Stimulated activated naive CD8-positive, alpha-beta T cell treated with anti-CD3 and anti-CD28 coated beads, Interleukin-15, Interleukin-2, amounts not matched to agents 100 ng/mL and 50 ng/mL, for 24 hours (primary cell): ENCODE measurements around the gene PPP5C.
A peak's percentile ranks its signal among the peaks of the same experiment; 100 is the strongest.
"Not testable (repeated sequence)": the region's sequence is repeated elsewhere in the genome, so short reads cannot be mapped to it uniquely, and the experiment has no call there.

Experiments
- H3K27ac Mint-ChIP-seq: one replicate; pipeline ENCODE4 v1.8.0; 2021; ENCODE audit warnings: mild to moderate bottlenecking, mixed read lengths
- H3K27me3 Mint-ChIP-seq: one replicate; pipeline ENCODE4 v1.8.0; 2021; ENCODE audit warnings: mixed read lengths
- H3K36me3 Mint-ChIP-seq: one replicate; pipeline ENCODE4 v1.8.0; 2021; ENCODE audit warnings: low read depth, mixed read lengths
- H3K4me1 Mint-ChIP-seq: one replicate; pipeline ENCODE4 v1.8.0; 2021; ENCODE audit warnings: low read depth, mixed read lengths
- H3K4me3 Mint-ChIP-seq: one replicate; pipeline ENCODE4 v1.8.0; 2021; ENCODE audit warnings: mild to moderate bottlenecking, mixed read lengths
- H3K9me3 Mint-ChIP-seq: one replicate; pipeline ENCODE4 v1.8.0; 2021; ENCODE audit warnings: mixed read lengths

The PPP5C gene

DNA sequence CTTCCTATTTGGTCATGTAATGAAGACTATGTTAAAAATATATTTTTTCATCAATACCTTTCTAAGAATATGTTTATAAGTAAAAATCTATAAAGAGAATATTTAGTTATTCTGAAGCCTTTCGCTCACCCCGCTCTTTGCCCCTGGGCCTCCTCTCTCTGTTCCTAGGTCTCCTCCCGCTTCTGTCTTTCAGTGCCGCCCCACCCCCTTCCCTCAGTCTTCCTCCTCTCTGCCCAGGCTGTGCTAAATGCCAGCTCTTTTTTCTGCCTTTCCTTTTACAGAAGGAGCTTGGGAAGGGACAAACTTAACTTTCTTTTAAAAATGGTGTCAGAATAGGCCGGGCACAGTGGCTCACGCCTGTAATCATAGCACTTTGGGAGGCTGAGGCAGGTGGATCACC lies 27.3 kb upstream of the PPP5C start:
- Mint-ChIP-seq H3K27me3 (no peaks in the 10 kb centered on the region), H3K4me1 (no peaks in the 10 kb centered on the region), H3K27ac (no peak overlapping the region), H3K4me3 (no peak overlapping the region), H3K9me3 (no peaks in the 10 kb centered on the region), H3K36me3 (no peaks in the 10 kb centered on the region)

DNA sequence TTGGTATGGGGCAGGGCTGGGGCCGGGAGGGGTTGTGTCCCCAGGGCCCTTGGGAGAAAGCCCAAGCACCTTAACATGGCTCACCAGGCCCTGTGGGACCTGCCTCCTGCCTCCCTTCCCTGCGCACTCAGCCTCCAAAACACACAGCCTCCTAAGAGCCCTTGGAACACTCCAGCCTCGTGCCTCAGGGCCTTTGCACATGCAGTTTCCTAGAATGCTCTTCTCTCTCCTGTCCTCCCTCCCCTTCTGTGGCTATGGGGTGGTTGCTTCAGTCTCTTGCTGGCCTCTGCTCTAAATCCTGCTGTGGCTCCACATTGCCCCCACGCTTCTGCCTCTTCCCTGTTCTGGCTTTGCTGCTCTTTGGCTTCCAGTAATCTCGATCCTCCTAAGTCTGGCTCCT lies 26.3 kb upstream of the PPP5C start:
- H3K36me3 Mint-ChIP-seq: no peaks in the 10 kb centered on the region
- H3K27ac Mint-ChIP-seq: no peak overlapping the region
- no peaks in the 10 kb centered on the region for H3K4me1 Mint-ChIP-seq
- H3K4me3 Mint-ChIP-seq: no peak overlapping the region
- H3K9me3 Mint-ChIP-seq: no peaks in the 10 kb centered on the region
- H3K27me3 Mint-ChIP-seq: no peaks in the 10 kb centered on the region

DNA sequence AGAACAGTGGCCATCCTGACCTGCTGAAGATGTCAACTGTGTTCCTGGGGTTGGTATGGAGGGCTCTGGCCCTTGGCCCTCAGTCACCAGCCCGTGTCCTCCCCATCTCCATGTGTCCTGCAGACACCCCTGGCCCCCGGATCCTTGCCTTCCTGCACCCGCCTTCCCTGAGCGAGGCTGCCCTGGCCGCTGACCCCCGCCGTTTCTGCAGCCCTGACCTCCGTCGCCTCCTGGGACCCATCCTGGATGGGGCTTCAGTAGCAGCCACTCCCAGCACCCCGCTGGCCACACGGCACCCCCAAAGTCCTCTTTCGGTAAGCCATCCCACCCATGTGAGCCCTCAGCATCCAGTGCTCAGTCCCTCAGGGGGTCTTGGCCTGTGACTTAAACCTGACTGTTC lies 25.2 kb upstream of the PPP5C start:
- H3K9me3 Mint-ChIP-seq: no peaks in the 10 kb centered on the region
- H3K4me1 Mint-ChIP-seq: no peaks in the 10 kb centered on the region
- H3K27ac Mint-ChIP-seq: no peak overlapping the region
- H3K4me3 Mint-ChIP-seq: no peak overlapping the region
- H3K27me3 Mint-ChIP-seq: no peaks in the 10 kb centered on the region
- no peaks in the 10 kb centered on the region for H3K36me3 Mint-ChIP-seq

DNA sequence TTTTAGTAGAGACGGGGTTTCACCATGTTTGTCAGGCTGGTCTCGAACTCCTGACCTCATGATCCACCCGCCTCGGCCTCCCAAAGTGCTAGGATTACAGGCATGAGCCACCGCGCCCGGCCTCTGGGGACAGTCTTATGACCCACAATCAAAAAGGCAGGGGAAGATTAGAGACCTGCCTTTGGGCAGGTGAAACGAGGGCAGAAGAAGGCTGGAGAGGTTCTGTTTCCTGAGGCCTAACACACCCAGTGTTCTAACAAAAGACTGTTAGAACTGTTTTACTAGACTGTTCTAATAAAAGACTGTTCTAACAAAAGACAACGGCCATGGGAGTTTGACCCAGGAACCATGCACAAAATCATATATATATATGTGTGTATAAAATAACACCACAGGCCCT lies 23.7 kb upstream of the PPP5C start:
- H3K4me3 Mint-ChIP-seq, H3K36me3 Mint-ChIP-seq, H3K27ac Mint-ChIP-seq, H3K4me1 Mint-ChIP-seq, H3K27me3 Mint-ChIP-seq, H3K9me3 Mint-ChIP-seq: not testable (repeated sequence)

DNA sequence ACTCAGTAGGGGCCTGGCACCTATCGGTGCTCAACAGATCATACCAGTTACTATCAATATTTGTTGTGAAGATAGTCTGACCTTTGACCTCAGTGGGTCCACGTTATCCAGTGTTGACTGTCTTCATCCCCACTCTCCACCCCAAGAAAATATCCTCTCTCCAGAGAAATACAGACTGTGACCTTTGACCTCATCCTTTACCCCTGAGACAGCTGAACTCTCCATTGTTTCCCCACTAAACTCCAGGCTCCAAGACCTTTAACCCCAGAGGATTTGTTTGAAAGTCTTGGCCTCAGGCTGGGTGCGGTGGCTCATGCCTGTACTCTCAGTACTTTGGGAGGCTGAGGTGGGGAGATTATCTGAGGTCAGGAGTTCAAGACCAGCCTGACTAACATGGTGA lies 22.6 kb upstream of the PPP5C start:
- Mint-ChIP-seq H3K4me3 (no peak overlapping the region), H3K4me1 (no peaks in the 10 kb centered on the region), H3K27me3 (no peaks in the 10 kb centered on the region), H3K9me3 (peaks cover 11% of the 10 kb centered on the region), H3K27ac (no peak overlapping the region), H3K36me3 (no peaks in the 10 kb centered on the region)

DNA sequence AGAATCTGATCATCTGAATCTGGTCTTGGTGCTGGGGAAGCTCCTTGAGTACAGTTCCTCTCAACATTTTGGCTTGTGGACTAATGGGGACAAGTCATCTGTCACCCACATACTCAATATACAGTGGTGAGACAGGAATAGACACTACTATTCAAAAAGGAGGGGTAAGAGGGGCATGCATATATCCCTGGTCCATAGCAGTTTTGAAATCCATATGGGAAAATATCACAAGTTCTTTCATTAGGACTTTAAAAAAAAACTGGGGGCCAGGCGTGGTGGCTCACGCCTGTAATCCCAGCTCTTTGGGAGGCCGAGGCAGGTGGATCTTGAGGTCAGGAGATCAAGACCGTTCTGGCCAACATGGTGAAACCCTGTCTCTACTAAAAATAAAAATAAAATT lies 20.3 kb upstream of the PPP5C start:
- H3K4me3 Mint-ChIP-seq: no peak overlapping the region
- peaks cover 4% of the 10 kb centered on the region for H3K27me3 Mint-ChIP-seq
- H3K4me1 Mint-ChIP-seq: no peaks in the 10 kb centered on the region
- H3K36me3 Mint-ChIP-seq: no peaks in the 10 kb centered on the region
- H3K9me3 Mint-ChIP-seq: peaks cover 21% of the 10 kb centered on the region
- no peak overlapping the region for H3K27ac Mint-ChIP-seq

DNA sequence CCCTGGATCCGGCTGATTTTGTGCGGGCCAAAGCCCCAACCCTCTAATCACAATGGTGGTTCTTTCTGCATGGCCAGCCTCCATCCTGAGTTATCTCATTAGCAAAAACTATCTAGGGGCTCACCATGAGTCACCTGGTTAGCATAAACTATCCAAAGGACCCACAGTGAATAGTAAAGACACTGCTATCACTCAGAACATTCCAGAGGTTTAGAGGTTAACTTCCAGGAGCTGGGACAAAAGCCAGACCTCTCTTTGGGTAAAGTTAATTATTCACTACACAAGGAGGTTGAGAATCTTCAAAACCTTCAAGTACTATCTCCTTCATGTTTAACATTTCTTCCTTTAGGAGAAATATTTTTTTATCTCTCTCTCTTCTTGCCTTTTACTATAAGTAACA lies 18.8 kb upstream of the PPP5C start:
- Mint-ChIP-seq H3K36me3 (no peaks in the 10 kb centered on the region), H3K9me3 (peaks cover 21% of the 10 kb centered on the region), H3K27me3 (peaks cover 4% of the 10 kb centered on the region), H3K27ac (no peak overlapping the region), H3K4me1 (no peaks in the 10 kb centered on the region), H3K4me3 (no peak overlapping the region)

DNA sequence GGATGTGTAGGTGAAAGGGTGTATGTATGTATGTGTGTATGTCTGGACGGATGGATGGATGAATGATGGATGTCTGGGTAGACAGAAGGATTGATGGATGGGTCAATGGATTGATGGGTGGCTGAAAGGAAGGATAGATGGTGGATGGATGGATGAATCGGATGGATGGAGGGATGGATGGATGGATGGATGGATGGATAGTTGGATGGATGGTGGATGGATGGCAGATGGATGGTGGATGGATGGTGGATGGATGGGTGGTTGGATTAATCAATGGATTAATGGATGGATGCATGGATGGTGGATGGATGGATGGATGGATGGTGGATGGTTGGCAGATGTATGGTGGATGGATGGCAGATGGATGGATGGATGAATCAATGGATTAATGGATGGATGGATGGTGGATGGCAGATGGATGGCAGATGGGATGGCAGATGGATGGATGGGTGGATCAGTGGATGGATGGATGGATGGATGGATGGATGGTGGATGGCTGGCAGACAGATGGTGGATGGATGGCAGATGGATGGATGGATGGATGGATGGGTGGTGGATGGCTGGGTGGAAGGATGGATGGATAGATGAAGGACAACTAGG lies 16.5 kb upstream of the PPP5C start:
- H3K9me3 Mint-ChIP-seq: peaks cover 21% of the 10 kb centered on the region
- no peaks in the 10 kb centered on the region for H3K4me1 Mint-ChIP-seq
- H3K27me3 Mint-ChIP-seq: peaks cover 4% of the 10 kb centered on the region
- H3K36me3 Mint-ChIP-seq: no peaks in the 10 kb centered on the region
- H3K27ac Mint-ChIP-seq: peak overlapping the region; percentile 3
- H3K4me3 Mint-ChIP-seq: no peak overlapping the region

DNA sequence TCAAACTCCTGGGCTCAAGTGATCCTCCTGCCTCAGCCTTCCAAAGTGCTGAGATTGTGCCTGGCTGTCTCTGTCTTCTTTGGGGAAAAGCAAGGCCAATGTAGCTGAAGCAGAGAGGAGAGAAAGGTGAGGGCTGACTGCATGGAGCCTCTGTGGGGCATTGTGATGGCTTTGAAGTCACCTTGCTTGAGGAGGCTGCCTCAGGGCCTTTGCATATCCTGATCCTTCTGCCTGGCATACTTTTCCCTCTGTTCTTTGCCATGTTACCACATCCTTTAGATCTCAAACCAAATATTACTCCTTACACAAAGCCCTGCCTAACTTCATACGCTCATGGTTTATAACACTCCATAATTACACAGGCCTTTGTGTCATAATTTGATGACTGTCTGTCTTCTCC lies 9.4 kb upstream of the PPP5C start:
- H3K27me3 Mint-ChIP-seq: no peaks in the 10 kb centered on the region
- H3K4me1 Mint-ChIP-seq: no peaks in the 10 kb centered on the region
- no peaks in the 10 kb centered on the region for H3K9me3 Mint-ChIP-seq
- H3K27ac Mint-ChIP-seq: no peak overlapping the region
- no peak overlapping the region for H3K4me3 Mint-ChIP-seq
- H3K36me3 Mint-ChIP-seq: no peaks in the 10 kb centered on the region

DNA sequence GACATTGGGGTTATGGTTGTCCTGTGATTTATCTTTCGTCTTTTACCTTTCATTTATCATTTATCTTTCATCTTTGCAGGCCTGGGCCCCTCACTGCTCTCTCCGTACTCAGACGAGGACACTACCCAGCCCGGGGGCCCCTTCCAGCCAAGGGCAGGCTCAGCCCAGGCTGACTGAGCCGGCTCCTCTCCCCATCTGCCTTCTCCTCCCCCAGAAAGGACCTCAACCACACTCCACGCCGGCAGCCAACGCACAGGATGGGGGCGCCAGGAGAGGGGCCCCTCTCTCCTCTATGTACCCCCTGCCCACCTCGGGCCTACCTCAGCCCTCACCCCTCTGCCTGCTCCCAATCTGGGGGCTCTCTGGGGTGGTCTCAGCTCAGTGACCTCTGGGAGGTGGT lies 7.4 kb upstream of the PPP5C start:
- Mint-ChIP-seq H3K4me1 (no peaks in the 10 kb centered on the region), H3K27ac (no peak overlapping the region), H3K36me3 (no peaks in the 10 kb centered on the region), H3K27me3 (no peaks in the 10 kb centered on the region), H3K4me3 (no peak overlapping the region), H3K9me3 (no peaks in the 10 kb centered on the region)

DNA sequence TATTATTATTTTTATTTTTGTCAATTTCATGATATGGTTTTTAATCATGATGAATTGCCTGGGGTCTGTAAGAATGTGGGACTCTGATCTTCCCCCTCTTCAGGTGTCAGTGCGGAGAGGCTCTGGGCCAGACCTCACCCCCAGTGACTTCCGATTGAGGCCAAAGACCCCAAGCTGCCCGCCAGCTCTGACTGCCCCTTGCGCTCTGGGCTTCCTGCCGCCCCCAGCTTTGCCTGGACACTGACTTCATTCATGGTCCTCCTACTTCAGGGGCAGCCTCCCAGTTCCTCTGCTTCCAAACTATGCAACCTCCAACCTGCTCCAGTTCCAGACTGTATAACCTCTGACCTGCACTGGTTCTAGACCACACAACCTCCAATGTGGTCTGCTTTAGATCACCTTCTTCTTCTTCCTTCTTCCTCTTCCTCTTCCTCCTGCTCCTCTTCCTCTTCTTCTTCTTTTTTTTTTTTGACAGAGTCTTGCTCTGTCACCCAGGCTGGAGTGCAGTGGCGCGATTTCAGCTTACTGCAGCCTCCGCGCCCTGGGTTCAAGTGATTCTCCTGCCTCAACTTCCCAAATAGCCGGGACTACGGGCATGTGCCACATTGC lies 6.7 kb upstream of the PPP5C start:
- Mint-ChIP-seq H3K4me3 (no peak overlapping the region), H3K27ac (no peak overlapping the region), H3K36me3 (no peaks in the 10 kb centered on the region), H3K4me1 (no peaks in the 10 kb centered on the region), H3K27me3 (no peaks in the 10 kb centered on the region), H3K9me3 (no peaks in the 10 kb centered on the region)

DNA sequence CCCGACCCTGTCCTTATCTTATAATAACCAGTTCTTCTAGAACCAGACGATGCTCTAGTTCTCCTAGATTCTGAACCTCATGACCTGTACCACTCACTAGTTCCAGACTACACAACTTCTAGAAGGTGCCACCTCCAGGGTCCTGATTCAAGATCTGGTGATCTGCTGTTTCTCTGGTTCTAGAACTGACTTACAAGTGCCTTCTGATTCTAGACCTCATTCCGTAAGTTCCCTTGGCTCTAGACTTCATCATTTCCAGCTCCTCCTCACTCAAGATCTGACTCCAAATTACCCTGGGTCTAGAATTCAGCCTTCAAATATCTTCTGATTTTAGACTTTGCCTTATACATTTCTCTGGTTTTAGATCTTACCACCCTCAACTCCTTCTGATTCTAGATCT lies 5.0 kb upstream of the PPP5C start:
- Mint-ChIP-seq H3K9me3 (no peaks in the 10 kb centered on the region), H3K4me3 (no peak overlapping the region), H3K36me3 (no peaks in the 10 kb centered on the region), H3K27ac (no peak overlapping the region), H3K4me1 (peaks cover 10% of the 10 kb centered on the region), H3K27me3 (no peaks in the 10 kb centered on the region)

DNA sequence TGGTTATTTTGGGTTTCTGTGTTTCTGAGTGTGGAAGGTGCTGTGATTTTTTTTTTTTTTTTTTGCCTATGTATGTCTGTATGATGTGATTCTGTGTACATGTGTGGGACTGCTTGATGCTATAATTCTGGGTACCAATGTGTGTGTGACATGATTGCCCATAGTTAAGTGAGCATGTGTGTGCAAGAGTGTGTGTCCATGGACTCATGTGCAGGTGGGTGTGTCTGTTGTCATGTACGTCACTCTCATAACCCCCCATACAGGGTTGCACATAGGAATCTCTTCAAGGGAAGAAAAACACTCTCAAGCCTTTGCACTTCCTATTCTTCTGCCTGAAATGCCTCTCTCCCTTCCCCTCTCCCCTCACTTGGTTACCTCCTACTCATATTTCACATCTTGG lies 2.5 kb upstream of the PPP5C start:
- Mint-ChIP-seq H3K9me3 (no peaks in the 10 kb centered on the region), H3K4me1 (peaks cover 31% of the 10 kb centered on the region), H3K36me3 (peaks cover 17% of the 10 kb centered on the region), H3K27ac (no peak overlapping the region), H3K27me3 (no peaks in the 10 kb centered on the region), H3K4me3 (no peak overlapping the region)

DNA sequence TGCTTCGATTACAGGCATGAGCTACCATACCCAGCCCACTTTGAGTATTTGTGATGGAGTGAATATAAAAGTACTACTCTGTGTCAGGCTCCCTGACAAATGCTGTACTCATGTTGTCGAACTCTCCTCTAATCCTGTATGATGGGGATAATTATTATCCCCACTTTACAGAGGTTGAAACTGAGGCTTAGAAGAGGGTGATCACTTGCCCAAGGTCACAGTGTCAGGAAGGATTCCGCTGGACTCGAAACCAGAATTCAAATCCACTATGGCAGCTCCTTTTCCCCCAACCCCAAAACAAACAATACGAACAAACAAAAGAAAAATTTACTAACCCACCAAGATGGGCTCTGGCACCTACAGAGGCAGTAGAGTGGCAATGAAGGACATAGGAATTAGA lies 1.7 kb upstream of the PPP5C start:
- no peak overlapping the region for H3K27ac Mint-ChIP-seq
- peaks cover 24% of the 10 kb centered on the region for H3K36me3 Mint-ChIP-seq
- no peaks in the 10 kb centered on the region for H3K9me3 Mint-ChIP-seq
- H3K4me1 Mint-ChIP-seq: peaks cover 39% of the 10 kb centered on the region
- H3K4me3 Mint-ChIP-seq: no peak overlapping the region
- H3K27me3 Mint-ChIP-seq: no peaks in the 10 kb centered on the region

DNA sequence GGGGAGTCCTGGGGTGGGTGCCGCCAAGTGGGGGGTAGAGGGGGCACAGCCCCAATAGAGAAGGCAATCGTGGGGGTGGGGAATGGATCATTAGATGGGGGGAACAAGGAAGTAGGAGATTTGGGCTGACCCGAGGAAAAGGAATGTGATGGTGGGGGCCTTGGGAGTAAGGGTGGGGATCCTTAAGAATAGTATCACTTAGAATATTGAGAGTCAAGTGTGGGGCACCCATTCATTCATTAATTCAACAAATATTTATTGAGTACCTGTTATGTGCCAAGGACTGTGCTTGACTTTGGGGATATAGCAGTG lies 641 bp downstream of the PPP5C start:
- Mint-ChIP-seq H3K4me3 (peak overlapping the region; percentile 94), H3K36me3 (peaks cover 30% of the 10 kb centered on the region), H3K4me1 (peaks cover 60% of the 10 kb centered on the region), H3K9me3 (no peaks in the 10 kb centered on the region), H3K27me3 (no peaks in the 10 kb centered on the region), H3K27ac (peak overlapping the region; percentile 93)

DNA sequence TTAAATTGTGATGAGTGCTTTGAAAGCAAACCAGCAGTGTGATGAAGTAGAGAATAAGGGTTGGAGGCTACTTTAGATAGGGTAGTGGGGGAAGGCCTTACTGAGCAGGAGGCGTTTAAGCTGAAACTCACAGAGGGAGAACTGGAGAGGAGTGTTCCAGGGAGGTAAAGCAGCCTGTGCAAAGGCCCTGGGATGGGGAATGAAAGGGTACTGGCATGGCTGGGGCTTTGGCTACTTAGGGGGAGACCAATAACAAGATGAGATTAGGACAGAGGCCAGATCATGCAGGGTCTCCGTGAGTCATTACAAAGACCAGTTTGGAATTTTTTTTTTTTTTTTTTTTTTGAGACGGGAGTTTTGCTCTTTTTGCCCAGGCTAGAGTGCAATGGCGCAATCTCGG lies 1.1 kb downstream of the PPP5C start:
- H3K9me3 Mint-ChIP-seq: no peaks in the 10 kb centered on the region
- H3K4me3 Mint-ChIP-seq: peak overlapping the region; percentile 94
- no peaks in the 10 kb centered on the region for H3K27me3 Mint-ChIP-seq
- H3K27ac Mint-ChIP-seq: peak overlapping the region; percentile 93
- peaks cover 30% of the 10 kb centered on the region for H3K36me3 Mint-ChIP-seq
- peaks cover 64% of the 10 kb centered on the region for H3K4me1 Mint-ChIP-seq
